Erythroblast (primary cell): ENCODE measurements around the gene PIGL.

ENCODE experiments used
- DNase-seq, 2 experiments: peaks; one replicate each; lab custom pipeline; 2025; lab: John Stamatoyannopoulos, UW
- GATA1 ChIP-seq: IDR thresholded peaks from 2 replicates; pipeline ENCODE4 v1.6.1; 2011; ENCODE audit warnings: low read depth, mild to moderate bottlenecking, control low read depth, low read length, moderate library complexity
- POLR2A ChIP-seq: IDR thresholded peaks from 2 replicates; pipeline ENCODE4 v1.6.1; 2011; ENCODE audit warnings: mild to moderate bottlenecking, low read length

PIGL gene

GRCh38 chr17:16322636-16323035 is 105.6 kb downstream of the PIGL start:
- TF ChIP-seq POLR2A (no peak), GATA1 (no peak)
- DNase-seq = no peak

GRCh38 chr17:16325964-16326363 is 109.0 kb downstream of the PIGL start:
- DNase-seq = no peak

GRCh38 chr17:16327018-16327417 is 110.0 kb downstream of the PIGL start:
- TF ChIP-seq POLR2A (no peak), GATA1 (no peak)
- DNase-seq = no peak

More at GRCh38 chr17:16325964-16326363, 109.0 kb downstream of the PIGL start:
- no peak for TF ChIP-seq POLR2A
- TF ChIP-seq GATA1 = no peak

GRCh38 chr17:16328997-16329396 is 112.0 kb downstream of the PIGL start:
- TF ChIP-seq GATA1 = no peak
- TF ChIP-seq POLR2A = no peak
- no peak for DNase-seq

- no peak for TF ChIP-seq POLR2A
- no peak for TF ChIP-seq GATA1
- no peak for DNase-seq
Measured at GRCh38 chr17:16329519-16330271, 112.7 kb downstream of the PIGL start.

GRCh38 chr17:16338391-16338790 is 121.4 kb downstream of the PIGL start:
- TF ChIP-seq GATA1 (no peak), POLR2A (no peak)
- DNase-seq = no peak

- no peak for TF ChIP-seq GATA1
- DNase-seq = no peak
Measured at GRCh38 chr17:16339402-16339801, 122.4 kb downstream of the PIGL start.

- no peak for TF ChIP-seq POLR2A
- no peak for DNase-seq
Measured at GRCh38 chr17:16339959-16340358, 122.9 kb downstream of the PIGL start.

GRCh38 chr17:16342979-16343378 is 126.0 kb downstream of the PIGL start:
- DNase-seq = no peak
- no peak for TF ChIP-seq GATA1
- TF ChIP-seq POLR2A = no peak

- DNase-seq = no peak
- no peak for TF ChIP-seq GATA1
- TF ChIP-seq POLR2A = no peak
Measured at GRCh38 chr17:16343569-16343968, 126.6 kb downstream of the PIGL start.

- TF ChIP-seq POLR2A = no peak
- no peak for TF ChIP-seq GATA1
- no peak for DNase-seq
Measured at GRCh38 chr17:16345565-16345964, 128.6 kb downstream of the PIGL start.

- TF ChIP-seq POLR2A = no peak
- no peak for TF ChIP-seq GATA1
- no peak for DNase-seq
Measured at GRCh38 chr17:16346721-16347271, 129.8 kb downstream of the PIGL start.

GRCh38 chr17:16348586-16348985 is 131.6 kb downstream of the PIGL start:
- TF ChIP-seq GATA1 (no peak), POLR2A (no peak)

GRCh38 chr17:16349431-16349830 is 132.4 kb downstream of the PIGL start:
- TF ChIP-seq POLR2A (no peak), GATA1 (no peak)
- DNase-seq = no peak

More at GRCh38 chr17:16348586-16348985, 131.6 kb downstream of the PIGL start:
- no peak for DNase-seq

GRCh38 chr17:16351831-16352230 is 134.8 kb downstream of the PIGL start:
- no peak for DNase-seq
- TF ChIP-seq POLR2A (no peak), GATA1 (no peak)
